HEK293 (cell line): Measurements from ENCODE around the gene CCDC170.

Source experiments
- ZFP3 ChIP-seq: fragments of 450-650 bp; formaldehyde crosslinking; IDR thresholded peaks from 2 replicates; pipeline ENCODE4 v1.5.1; 2016; ENCODE audit warnings: low read depth, missing biosample characterization, missing genetic modification characterization
- ZNF184 ChIP-seq: fragments of 450-650 bp; IDR thresholded peaks from 2 replicates; pipeline ENCODE4 v1.5.1; 2018; ENCODE audit warnings: missing biosample characterization, mild to moderate bottlenecking, missing genetic modification characterization
- ZNF302 ChIP-seq: fragments of 450-650 bp; formaldehyde crosslinking; IDR thresholded peaks from 2 replicates; pipeline ENCODE4 v1.5.1; 2016; ENCODE audit warnings: missing biosample characterization, missing genetic modification characterization, low read depth
- ZNF561 ChIP-seq: fragments of 450-650 bp; IDR thresholded peaks from 2 replicates; pipeline ENCODE4 v1.5.1; 2018; ENCODE audit warnings: missing biosample characterization, missing genetic modification characterization, borderline replicate concordance
- ZNF621 ChIP-seq: fragments of 450-650 bp; formaldehyde crosslinking; IDR thresholded peaks from 2 replicates; pipeline ENCODE4 v1.5.1; 2017; ENCODE audit warnings: missing biosample characterization, missing genetic modification characterization
- TF ChIP-seq, protein P1 (sequence below): fragments of 450-650 bp; formaldehyde crosslinking; IDR thresholded peaks from 2 replicates; pipeline ENCODE4 v1.5.1; 2016; ENCODE audit warnings: missing biosample characterization, missing genetic modification characterization
- TF ChIP-seq, protein P2 (sequence below): fragments of 450-650 bp; formaldehyde crosslinking; IDR thresholded peaks from 2 replicates; pipeline ENCODE4 v1.5.1; 2016; ENCODE audit warnings: missing biosample characterization, missing genetic modification characterization

DNA sequence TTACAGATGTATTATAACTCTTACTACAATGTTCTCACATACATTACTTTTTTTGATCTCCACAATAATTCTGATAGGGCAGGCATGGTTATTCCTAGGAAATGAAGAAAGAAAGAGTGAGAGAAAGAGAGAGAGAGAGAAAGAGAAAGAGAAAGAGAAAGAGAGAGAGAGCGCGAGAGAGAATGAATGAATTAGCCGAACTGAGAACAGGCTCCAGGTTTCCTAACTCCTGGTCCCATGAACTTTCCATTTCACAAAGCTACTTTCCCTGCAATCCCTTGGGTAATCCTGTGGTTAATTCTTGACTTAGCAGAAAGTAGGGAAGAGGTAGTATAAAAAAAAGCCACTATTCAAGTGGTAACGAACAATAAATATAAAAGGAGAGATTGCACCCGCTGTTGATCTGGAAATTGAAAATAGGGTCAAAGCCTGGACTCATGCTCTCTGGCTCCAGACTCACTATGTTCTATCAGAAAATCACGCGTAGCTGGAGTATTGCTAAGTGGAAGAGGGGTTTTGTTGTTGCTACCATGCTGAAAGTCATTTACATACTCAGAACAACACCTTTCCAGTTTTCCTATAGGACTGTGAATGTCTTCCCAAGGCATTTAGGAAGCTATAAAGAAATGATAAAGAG is 131.2 kb downstream of the CCDC170 start:
- TF ChIP-seq ZNF302 (tag by site-specific recombination): no peak
- no peak for TF ChIP-seq ZNF621 (tag by site-specific recombination)
- no peak for TF ChIP-seq ZNF561
- TF ChIP-seq, protein P1, sequence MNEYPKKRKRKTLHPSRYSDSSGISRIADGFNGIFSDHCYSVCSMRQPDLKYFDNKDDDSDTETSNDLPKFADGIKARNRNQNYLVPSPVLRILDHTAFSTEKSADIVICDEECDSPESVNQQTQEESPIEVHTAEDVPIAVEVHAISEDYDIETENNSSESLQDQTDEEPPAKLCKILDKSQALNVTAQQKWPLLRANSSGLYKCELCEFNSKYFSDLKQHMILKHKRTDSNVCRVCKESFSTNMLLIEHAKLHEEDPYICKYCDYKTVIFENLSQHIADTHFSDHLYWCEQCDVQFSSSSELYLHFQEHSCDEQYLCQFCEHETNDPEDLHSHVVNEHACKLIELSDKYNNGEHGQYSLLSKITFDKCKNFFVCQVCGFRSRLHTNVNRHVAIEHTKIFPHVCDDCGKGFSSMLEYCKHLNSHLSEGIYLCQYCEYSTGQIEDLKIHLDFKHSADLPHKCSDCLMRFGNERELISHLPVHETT (tag by site-specific recombination): no peak
- TF ChIP-seq, protein P2, sequence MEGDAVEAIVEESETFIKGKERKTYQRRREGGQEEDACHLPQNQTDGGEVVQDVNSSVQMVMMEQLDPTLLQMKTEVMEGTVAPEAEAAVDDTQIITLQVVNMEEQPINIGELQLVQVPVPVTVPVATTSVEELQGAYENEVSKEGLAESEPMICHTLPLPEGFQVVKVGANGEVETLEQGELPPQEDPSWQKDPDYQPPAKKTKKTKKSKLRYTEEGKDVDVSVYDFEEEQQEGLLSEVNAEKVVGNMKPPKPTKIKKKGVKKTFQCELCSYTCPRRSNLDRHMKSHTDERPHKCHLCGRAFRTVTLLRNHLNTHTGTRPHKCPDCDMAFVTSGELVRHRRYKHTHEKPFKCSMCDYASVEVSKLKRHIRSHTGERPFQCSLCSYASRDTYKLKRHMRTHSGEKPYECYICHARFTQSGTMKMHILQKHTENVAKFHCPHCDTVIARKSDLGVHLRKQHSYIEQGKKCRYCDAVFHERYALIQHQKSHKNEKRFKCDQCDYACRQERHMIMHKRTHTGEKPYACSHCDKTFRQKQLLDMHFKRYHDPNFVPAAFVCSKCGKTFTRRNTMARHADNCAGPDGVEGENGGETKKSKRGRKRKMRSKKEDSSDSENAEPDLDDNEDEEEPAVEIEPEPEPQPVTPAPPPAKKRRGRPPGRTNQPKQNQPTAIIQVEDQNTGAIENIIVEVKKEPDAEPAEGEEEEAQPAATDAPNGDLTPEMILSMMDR (tag by site-specific recombination): no peak
- no peak for TF ChIP-seq ZNF184 (tag by site-specific recombination)
- TF ChIP-seq ZFP3 (tag by site-specific recombination): no peak
